Kasumi-1 (cell line): ENCODE measurements around the gene ATP2B2.

ENCODE experiments used
- DNase-seq, 2 experiments: peaks; one replicate each; lab custom pipeline; 2025; lab: John Stamatoyannopoulos, UW

Gene ATP2B2

GRCh38 chr3:10529809-10530208 lies 24.4 kb upstream of the ATP2B2 start:
- no peak for DNase-seq

DNA sequence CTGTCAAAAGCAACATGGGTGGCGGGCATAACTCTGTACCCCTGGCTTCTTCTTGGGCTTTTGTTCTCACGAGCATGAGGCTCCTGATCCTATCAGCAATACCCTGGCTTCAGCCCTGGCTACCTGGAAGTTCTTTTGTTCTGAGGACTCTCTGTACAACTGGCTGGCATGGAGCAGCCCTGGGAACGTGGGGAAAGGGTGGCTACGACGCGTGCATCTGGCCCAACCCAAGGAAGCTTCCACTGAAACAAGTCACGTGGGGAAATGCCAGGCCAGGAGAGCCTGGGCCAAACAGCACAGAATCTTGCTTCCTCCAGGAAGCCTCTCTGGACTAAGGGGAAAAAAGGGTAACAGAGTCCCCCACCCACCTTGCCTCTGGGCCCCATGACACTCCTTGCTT lies 22.7 kb upstream of the ATP2B2 start:
- DNase-seq: no peak

DNA sequence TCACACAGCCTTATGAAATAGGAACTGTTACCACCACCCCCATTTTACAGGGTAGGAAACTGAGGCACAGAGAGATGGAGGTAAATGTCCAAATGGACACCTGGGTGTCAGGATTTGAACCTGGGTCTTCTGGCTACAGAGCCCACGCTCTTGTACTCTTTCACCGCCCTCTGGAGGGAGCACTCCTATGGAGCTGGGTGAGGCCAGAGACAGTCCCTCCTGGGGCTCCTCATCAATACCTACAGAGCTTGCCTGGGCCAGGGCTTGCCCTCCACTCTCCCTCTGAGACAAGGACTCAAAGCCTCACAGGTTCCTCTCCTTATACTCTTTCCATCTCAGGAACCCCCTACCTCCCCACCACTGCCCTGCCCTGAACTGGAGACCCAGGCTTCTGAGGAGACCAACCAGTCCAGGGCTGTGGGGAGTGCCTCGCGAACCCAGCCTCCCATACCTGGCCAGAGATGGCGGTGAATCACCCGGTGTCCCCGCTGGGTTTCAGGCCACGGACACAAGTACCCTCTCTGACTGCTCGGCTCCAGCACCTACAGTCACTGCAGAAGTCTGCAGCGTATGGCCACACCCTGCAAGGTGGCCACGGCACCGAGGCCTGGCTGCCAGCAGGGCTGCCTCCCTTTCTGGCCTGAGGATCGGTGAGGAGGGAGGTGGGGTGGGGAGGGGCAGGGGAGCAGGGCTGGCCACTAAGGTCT lies 22.1 kb upstream of the ATP2B2 start:
- DNase-seq: no peak

DNA sequence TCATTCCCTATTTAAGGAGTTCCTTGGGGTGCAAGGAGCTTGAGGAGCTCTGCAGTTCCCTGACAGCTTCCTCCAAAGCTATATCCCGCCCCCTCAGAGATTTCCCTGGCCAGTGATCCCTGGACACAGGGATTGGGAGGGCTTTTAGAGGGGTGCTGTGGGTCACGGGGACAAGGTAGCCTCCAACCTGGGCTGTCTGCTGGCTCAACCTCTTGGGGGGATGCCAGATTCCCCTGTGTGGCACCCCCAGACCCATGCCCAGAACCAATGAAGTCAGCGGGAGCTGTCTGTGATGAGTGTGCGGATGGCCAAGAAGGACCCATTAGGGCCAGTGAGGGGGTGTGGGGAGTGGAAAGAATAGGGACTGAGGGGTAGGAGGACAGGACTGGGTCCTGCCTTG lies 21.0 kb upstream of the ATP2B2 start:
- no peak for DNase-seq

GRCh38 chr3:10524799-10525301 lies 19.5 kb upstream of the ATP2B2 start:
- DNase-seq: no peak

- DNase-seq: no peak
These were observed 18.9 kb upstream of the ATP2B2 start for GRCh38 chr3:10524270-10524669.

- no peak for DNase-seq
These were observed 18.2 kb upstream of the ATP2B2 start for GRCh38 chr3:10523561-10523960.

GRCh38 chr3:10522646-10523303 lies 17.4 kb upstream of the ATP2B2 start:
- no peak for DNase-seq

- DNase-seq: no peak
These were observed 16.5 kb upstream of the ATP2B2 start for GRCh38 chr3:10521772-10522441.

DNA sequence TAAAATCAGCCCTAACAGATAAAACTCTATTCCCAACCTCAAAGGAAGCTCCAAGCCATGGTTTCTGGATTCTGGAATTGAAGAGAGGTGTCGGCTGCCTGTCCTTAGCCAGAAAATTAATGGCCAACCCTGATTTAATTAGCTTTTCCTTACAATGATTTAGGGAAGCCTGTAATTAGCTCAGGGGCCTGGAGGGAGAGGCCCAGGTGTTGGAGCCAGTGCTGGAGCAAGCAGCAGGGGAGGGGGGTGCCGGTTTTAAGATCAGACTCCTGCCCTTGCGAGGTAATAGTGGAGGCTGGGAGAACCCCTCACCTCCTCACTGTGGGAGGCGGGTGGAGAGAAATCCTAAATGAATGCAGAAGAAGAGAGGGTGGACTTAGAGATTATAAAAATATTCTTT lies 14.7 kb upstream of the ATP2B2 start:
- DNase-seq: no peak

DNA sequence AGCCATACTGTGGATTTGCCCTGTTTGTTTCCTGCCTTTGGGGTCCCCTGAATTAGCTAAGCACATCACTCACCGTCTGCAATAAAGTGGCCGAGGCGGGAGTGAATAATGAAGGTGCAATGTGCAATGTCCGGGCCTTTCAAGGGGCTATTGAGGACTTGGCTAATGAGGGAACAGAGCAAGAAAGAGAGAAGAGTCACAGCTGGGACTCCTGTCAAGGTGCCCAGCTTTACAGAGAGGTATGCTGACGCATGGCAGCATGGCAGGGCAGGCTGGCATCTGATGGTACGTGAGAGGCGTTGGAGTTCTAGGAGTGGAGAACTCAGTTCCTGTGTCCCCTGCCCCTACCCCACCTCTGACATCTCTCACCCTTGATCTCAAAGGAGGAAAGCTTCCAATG lies 13.8 kb upstream of the ATP2B2 start:
- DNase-seq: no peak

DNA sequence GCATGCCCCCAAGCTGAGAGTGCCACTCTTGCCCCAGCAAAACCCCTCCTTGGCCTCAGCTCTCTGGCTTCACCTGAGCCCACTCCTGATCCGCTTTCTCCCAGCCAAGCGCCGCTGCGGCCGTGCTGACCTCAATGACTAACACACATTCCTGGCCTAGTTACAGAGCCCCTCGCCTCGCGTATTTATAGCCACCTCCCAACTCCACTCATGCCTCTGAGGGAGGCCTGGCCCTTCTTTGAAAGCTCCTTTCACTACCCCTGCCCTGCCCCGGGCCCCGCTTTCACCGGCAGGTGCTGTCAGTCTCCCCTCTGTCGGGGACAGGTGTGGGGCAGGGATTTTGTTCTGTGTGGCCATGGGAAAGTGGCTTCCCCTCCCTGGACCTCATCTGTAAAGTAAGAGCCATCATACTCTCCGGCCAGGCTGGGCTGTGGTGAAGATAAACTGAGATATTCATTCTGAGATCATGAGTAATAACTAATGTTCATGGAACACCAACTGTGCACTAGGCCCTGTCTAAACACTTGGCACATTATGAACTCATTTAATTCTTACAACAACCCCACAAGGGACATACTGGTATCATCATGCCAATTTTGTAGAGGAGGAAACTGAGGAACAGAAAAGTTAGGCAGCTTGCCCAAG lies 13.2 kb upstream of the ATP2B2 start:
- DNase-seq: no peak

GRCh38 chr3:10517627-10518026 lies 12.2 kb upstream of the ATP2B2 start:
- no peak for DNase-seq

DNA sequence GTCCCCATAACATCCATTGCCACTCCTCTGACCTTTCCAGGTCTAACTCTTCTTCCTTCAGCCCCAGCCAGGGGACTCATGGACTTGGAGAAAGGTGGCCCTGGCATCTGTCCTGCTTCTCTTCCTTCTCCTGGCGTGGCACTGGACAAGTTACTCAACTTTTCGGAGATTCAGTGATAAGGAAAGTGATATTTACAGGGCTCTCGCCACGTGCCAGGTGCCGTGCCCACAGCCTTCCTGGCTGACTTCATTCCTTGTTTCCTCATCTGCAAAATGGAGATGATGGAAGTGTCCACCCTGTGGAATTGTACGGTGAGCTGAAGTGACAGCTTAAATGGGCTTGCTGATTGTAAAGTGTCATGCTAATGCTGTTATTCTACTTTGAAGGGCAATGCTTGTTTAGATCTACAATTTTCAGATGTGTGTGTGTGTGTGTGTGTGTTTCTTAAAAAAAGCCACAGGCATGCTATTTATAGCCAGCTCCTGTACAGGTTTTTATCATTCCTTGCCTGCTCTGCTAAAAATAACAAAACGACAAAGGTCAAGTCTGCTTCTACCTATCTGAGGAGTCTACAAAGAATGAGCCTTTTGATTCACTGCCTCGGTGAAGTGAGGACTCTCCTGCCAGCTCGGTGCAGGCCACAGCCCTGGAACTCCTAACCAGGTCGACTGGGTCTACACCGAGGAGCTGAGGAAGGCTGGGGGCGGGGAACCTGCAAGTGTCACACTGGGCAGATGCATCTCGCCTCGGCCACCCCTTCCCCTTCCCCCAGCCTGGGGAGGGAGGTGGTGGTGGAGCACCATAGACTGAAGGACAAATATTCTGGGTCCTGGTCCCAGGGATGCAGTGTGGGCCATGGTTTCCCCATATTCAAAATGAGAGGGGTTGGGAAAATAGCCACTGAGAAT lies 11.4 kb upstream of the ATP2B2 start:
- no peak for DNase-seq

GRCh38 chr3:10515884-10516495 lies 10.6 kb upstream of the ATP2B2 start:
- no peak for DNase-seq

DNA sequence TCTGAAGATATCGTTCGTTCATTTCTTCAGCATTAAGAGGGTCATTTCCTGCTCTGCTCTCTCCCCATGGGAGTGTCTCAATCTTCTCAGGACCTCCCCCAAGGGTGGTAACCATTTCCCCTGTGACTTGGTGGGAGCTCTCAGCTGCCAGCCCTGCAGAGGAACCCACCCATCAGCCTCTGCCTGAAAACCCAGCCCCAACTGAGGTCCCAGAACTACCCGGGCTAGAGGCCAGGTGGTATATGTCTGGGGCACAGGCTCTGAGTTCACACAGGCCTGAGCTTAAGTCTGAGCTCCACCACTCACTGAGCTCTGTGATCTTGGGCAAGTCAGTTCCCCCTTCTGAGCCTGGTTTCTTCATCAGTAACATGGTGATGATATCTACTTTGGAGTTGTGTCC lies 10.0 kb upstream of the ATP2B2 start:
- no peak for DNase-seq

DNA sequence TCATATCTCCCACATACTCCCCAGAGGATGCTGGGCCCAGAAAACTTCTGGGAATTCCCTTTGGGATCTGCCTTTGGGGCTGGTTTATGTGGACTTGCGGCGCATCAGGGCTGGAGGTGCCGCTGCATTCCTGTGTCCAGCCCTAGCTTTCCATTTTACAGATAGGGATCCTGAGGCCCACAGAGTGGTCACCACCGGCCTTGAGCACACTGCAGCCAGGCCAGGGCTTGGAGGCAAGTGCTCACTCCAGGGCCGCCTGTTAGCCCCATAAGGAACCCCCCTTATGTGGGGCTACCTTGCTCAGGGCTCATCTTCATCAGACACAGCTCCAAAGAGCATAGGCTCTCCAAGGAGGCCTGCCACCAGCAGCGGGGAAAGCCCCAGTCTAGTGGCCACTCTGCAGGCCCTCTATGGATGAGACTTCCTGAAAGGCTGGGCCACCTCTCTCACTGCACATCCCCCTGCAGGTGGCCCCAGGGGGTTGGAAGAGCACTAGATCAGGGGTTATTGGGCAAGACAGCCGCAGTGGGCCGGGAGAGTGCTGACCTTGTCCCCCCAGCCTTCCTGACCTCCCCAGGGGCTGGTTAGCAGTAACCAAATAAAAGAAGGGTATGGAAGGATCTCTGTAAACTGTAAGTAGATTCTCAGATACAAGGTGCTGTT lies 9.2 kb upstream of the ATP2B2 start:
- no peak for DNase-seq

DNA sequence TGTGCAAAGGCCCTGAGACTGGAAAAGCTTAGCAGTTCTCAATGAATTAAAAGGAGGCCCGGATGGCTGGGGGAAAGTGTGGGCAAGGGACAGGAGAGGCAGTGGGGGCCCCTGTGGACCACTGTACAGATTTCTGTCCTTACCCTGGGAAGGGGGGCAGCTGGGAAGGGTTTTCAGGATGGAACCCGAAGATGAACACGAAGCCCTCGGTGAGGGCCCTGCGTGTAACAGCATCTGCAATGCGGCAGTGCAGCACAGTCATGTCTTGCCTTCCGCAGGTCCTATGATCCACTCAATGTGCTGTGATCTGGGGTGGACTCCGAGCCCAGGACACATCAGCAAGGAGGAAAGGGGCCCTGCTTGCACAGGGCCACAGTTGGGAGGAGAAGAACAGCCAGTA lies 7.9 kb upstream of the ATP2B2 start:
- DNase-seq: no peak

DNA sequence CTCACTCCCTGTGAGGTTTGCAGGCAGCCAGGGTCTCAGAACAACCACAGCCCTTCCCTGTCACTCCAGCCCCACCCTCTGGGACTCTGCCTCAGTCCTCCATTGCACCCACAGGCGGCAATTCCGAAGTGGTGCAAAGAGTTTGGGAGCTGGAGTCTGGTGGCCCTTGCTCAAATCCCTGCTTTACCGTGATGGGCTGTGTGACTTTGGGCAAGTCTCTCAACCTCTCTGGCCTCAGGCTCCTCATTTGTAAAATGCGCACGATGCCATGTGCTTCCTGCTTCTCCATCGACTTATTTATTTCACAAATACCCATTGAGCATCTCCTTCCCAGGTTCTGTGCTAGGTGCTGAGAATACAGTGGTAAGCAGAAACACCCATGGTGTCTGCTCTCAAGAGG lies 7.3 kb upstream of the ATP2B2 start:
- no peak for DNase-seq

DNA sequence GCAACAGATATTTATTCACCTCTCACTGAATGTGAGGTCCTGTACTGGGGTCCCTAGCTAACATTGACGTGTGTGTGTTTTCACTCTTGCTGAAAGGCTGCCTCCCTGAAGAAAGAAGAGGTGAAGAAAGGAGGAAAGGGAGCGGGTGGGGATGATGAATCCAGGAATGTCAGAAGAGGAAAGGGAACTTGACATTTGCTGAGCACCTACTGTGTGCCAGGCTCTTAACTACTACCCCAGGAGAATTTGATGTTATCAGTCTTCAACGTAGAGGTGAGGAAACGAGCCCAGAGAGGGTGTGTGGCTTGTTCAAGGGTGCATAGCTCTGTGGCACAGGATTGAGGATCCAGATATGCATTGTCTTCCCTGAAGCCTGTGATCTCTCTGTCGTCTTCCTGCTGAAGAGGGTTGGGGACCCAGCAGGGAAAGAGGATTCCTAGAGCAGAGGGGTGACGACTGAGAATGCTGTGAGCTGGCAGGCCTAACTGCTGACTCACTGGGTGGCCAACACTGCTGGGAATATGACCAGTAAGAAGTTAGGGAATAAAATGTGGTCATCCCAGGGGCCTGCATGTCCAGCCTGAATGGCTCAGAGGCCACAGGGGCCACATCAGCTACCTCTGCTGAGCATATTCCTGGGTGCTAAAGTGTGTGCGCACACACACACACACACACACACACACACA lies 6.6 kb upstream of the ATP2B2 start:
- no peak for DNase-seq
